HCT116 (cell line): ENCODE measurements around the gene SPOPL. TPM values are rescaled to one million over a fixed set of nuclear protein-coding genes. Genes with fewer than 3 reads are reported as not detected.

Source experiments
- ATAC-seq: fragments of 200-7000 bp; cut with Tn5 transposase; 2 replicates; pipeline ENCODE4 v1.9.1; 2020; ENCODE audit warnings: mild to moderate bottlenecking, moderate library complexity
- BruUV-seq: library from RNA; stranded (reverse); fragments of 400-500 nt; replicated peaks from 2 replicates; lab custom pipeline; 2021; lab: Mats Ljungman, UMichigan
- CTCF ChIA-PET: fragments of 300-600 bp; sonication (Branson Sonifier 250); formaldehyde crosslinking; loops from one replicate; lab custom pipeline; 2021; ENCODE audit warnings: antibody characterized with exemption; lab: Charles Lee
- POLR2A ChIA-PET: fragments of 300-600, 350-600 bp; sonication (Branson Sonifier 250); formaldehyde crosslinking; loops from one replicate; lab custom pipeline; 2021; ENCODE audit warnings: antibody characterized with exemption; lab: Charles Lee
- RAD21 ChIA-PET, 2 experiments: fragments of 300-600 bp; sonication (Branson Sonifier 250); formaldehyde crosslinking; loops; one replicate each; lab custom pipeline; 2023; ENCODE audit warnings: low total read pairs in 2 of 2; ENCODE audit not compliant: uncharacterized antibody in 2 of 2, unreplicated experiment in 2 of 2, low non-redundant PET in 1 of 2; lab: Charles Lee
- DNase-seq: peaks from one replicate; pipeline ENCODE4 v3.0.0-alpha.2; 2010; ENCODE audit warnings: low read depth, low spot score
- H2AFZ ChIP-seq: fragments of 200-600 bp; shearing (Covaris generic), sonication (generic); 2 replicates; pipeline ENCODE4 v1.6.1; 2017; ENCODE audit warnings: low read depth, mixed run types, mixed read lengths, antibody characterized with exemption, low read length; ENCODE audit not compliant: poor library complexity, severe bottlenecking
- H3K27ac ChIP-seq: 2 replicates; pipeline ENCODE4 v1.5.1; 2012; ENCODE audit warnings: low read depth, low read length
- H3K27me3 ChIP-seq: fragments of 200-600 bp; sonication (generic); 2 replicates; pipeline ENCODE4 v1.6.1; 2016; ENCODE audit warnings: mixed run types, low read length, mixed read lengths; ENCODE audit not compliant: insufficient read depth
- H3K36me3 ChIP-seq, 2 experiments: fragments of 200-500 bp in 1 of 2; fragments of 200-600 bp in 1 of 2; sonication (Bioruptor generic) in 1 of 2; sonication (generic) in 1 of 2; 2 replicates each; pipeline versions ENCODE4 v1.5.1 to v1.6.1; 2014 to 2016; ENCODE audit warnings: low read length in 2 of 2, inconsistent platforms in 1 of 2, mixed read lengths in 1 of 2, mixed run types in 1 of 2; ENCODE audit not compliant: insufficient read depth in 2 of 2, control insufficient read depth in 1 of 2
- H3K4me1 ChIP-seq, 2 experiments: fragments of 200-600 bp in 1 of 2; sonication (generic) in 1 of 2; 2 replicates each; pipeline versions ENCODE4 v1.5.1 to v1.6.1; 2012 to 2017; ENCODE audit warnings: low read length in 2 of 2, inconsistent platforms in 1 of 2, mild to moderate bottlenecking in 1 of 2, mixed read lengths in 1 of 2, mixed run types in 1 of 2, moderate library complexity in 1 of 2; ENCODE audit not compliant: insufficient read depth in 2 of 2, control insufficient read depth in 1 of 2
- H3K4me2 ChIP-seq: fragments of 200-600 bp; sonication (generic); 2 replicates; pipeline ENCODE4 v1.6.1; 2017; ENCODE audit warnings: mixed run types, low read length, mixed read lengths
- H3K4me3 ChIP-seq, 2 experiments: fragments of 200-600 bp in 1 of 2; sonication (generic) in 1 of 2; replicated peaks in 1 of 2; 2 replicates each; pipeline ENCODE4 v1.5.1; 2011 to 2016; ENCODE audit warnings: low read length in 2 of 2, control low read depth in 1 of 2, low read depth in 1 of 2, mild to moderate bottlenecking in 1 of 2, mixed read lengths in 1 of 2, mixed run types in 1 of 2
- H3K79me2 ChIP-seq: fragments of 200-600 bp; sonication (generic); 2 replicates; pipeline ENCODE4 v1.6.1; 2017; ENCODE audit warnings: mild to moderate bottlenecking, mixed run types, low read length, moderate library complexity, mixed read lengths; ENCODE audit not compliant: insufficient read depth
- H3K9ac ChIP-seq: fragments of 200-600 bp; sonication (generic); 2 replicates; pipeline ENCODE4 v1.6.1; 2016; ENCODE audit warnings: low read length, mixed read lengths
- H3K9me2 ChIP-seq: fragments of 200-600 bp; sonication (generic), shearing (Covaris generic); 2 replicates; pipeline ENCODE4 v1.6.1; 2017; ENCODE audit warnings: mixed run types, mild to moderate bottlenecking, moderate library complexity; ENCODE audit not compliant: insufficient read depth
- H3K9me3 ChIP-seq, 2 experiments: fragments of 200-500 bp in 1 of 2; fragments of 200-600 bp in 1 of 2; sonication (Bioruptor generic) in 1 of 2; sonication (generic) in 1 of 2; 2 replicates each; pipeline ENCODE4 v1.6.1; 2014 to 2017; ENCODE audit warnings: low read length in 2 of 2, mixed read lengths in 2 of 2, inconsistent platforms in 1 of 2, low read depth in 1 of 2, mild to moderate bottlenecking in 1 of 2, mixed run types in 1 of 2, moderate library complexity in 1 of 2; ENCODE audit not compliant: control insufficient read depth in 1 of 2, insufficient read depth in 1 of 2
- H4K20me1 ChIP-seq: fragments of 200-600 bp; sonication (generic), shearing (Covaris generic); 2 replicates; pipeline ENCODE4 v1.6.1; 2017; ENCODE audit warnings: mixed run types, mild to moderate bottlenecking, moderate library complexity; ENCODE audit not compliant: insufficient read depth
- CBX3 ChIP-seq: IDR thresholded peaks from 2 replicates; pipeline ENCODE4 v1.6.1; 2012; ENCODE audit warnings: low read depth
- CEBPB ChIP-seq: IDR thresholded peaks from 2 replicates; pipeline ENCODE4 v1.6.1; 2012; ENCODE audit warnings: low read depth
- EGR1 ChIP-seq: IDR thresholded peaks from 2 replicates; pipeline ENCODE4 v1.6.1; 2012; ENCODE audit warnings: low read depth
- ELF1 ChIP-seq: IDR thresholded peaks from 2 replicates; pipeline ENCODE4 v1.6.1; 2012; ENCODE audit warnings: low read depth, borderline replicate concordance
- EZH2 ChIP-seq: fragments of 200-600 bp; sonication (generic); IDR thresholded peaks from 2 replicates; pipeline ENCODE4 v1.6.1; 2017; ENCODE audit warnings: antibody characterized with exemption, mixed run types
- EZH2phosphoT487 ChIP-seq: fragments of 200-600 bp; IDR thresholded peaks from 2 replicates; pipeline ENCODE4 v1.6.1; 2018; ENCODE audit warnings: antibody characterized with exemption, borderline replicate concordance
- FOSL1 ChIP-seq: IDR thresholded peaks from 2 replicates; pipeline ENCODE4 v1.6.1; 2012; ENCODE audit warnings: low read depth
- POLR2A ChIP-seq: IDR thresholded peaks from 2 replicates; pipeline ENCODE4 v1.7.0; 2011; ENCODE audit warnings: borderline replicate concordance; ENCODE audit not compliant: insufficient read depth, insufficient read length; ENCODE audit errors: extremely low read depth
- POLR2AphosphoS5 ChIP-seq: IDR thresholded peaks from 2 replicates; pipeline ENCODE4 v1.6.1; 2011; ENCODE audit warnings: mild to moderate bottlenecking, low read depth, low read length, moderate library complexity
- SP1 ChIP-seq: IDR thresholded peaks from 2 replicates; pipeline ENCODE4 v1.6.1; 2012; ENCODE audit warnings: low read depth
- SRF ChIP-seq: IDR thresholded peaks from 2 replicates; pipeline ENCODE4 v1.6.1; 2012; ENCODE audit warnings: low read depth
- TCF7L2 ChIP-seq: IDR thresholded peaks from 2 replicates; pipeline ENCODE4 v1.7.0; 2011; ENCODE audit warnings: borderline replicate concordance, inconsistent platforms; ENCODE audit not compliant: insufficient read depth, insufficient read length; ENCODE audit errors: extremely low read depth
- YY1 ChIP-seq: IDR thresholded peaks from 2 replicates; pipeline ENCODE4 v1.6.1; 2011; ENCODE audit warnings: low read length, low read depth, moderate library complexity, mild to moderate bottlenecking; ENCODE audit not compliant: insufficient replicate concordance; ENCODE audit errors: extremely low read depth
- ZFX ChIP-seq: fragments of 450-650 bp; IDR thresholded peaks from 2 replicates; pipeline ENCODE4 v1.6.1; 2017
- ZNF274 ChIP-seq: fragments of 200-500 bp; sonication (Bioruptor generic); IDR thresholded peaks from 2 replicates; pipeline ENCODE4 v1.6.1; 2014; ENCODE audit warnings: mild to moderate bottlenecking, low read depth, low read length, inconsistent platforms
- intact Hi-C: fragments of 100-400 bp; cut with micrococcal nuclease; formaldehyde crosslinking; loops from 2 replicates; pipeline ENCODE4 v1.10.0; 2022
- total RNA-seq: library from RNA; stranded (reverse); gene quantifications from one replicate; pipeline ENCODE4 v1.2.1, GENCODE V29; 2021; ENCODE audit not compliant: unreplicated experiment
- TF ChIP-seq, protein P1 (sequence below): IDR thresholded peaks from 2 replicates; pipeline ENCODE4 v1.6.1; 2012
- TF ChIP-seq, protein P2 (sequence below): IDR thresholded peaks from 2 replicates; pipeline ENCODE4 v1.6.1; 2011; ENCODE audit warnings: mild to moderate bottlenecking, low read length, moderate library complexity; ENCODE audit not compliant: insufficient replicate concordance; ENCODE audit errors: extremely low read depth
- TF ChIP-seq, protein P3 (sequence below): IDR thresholded peaks from 2 replicates; pipeline ENCODE4 v1.6.1; 2012
- TF ChIP-seq, protein P4 (sequence below), 3 experiments: fragments of 200-600 bp in 1 of 3; sonication (generic) in 1 of 3; IDR thresholded peaks in 2 of 3; conservative IDR thresholded peaks in 1 of 3; 2 replicates each; pipeline ENCODE4 v1.5.1; 2012 to 2017; ENCODE audit warnings: low read depth in 2 of 3, low read length in 2 of 3, antibody characterized with exemption in 1 of 3, borderline replicate concordance in 1 of 3, control low read depth in 1 of 3, mild to moderate bottlenecking in 1 of 3, mixed read lengths in 1 of 3, mixed run types in 1 of 3, moderate library complexity in 1 of 3; ENCODE audit not compliant: insufficient read depth in 1 of 3

Gene SPOPL
- total RNA-seq, 1 experiment from 2014 or later, result 48.3 TPM

DNA sequence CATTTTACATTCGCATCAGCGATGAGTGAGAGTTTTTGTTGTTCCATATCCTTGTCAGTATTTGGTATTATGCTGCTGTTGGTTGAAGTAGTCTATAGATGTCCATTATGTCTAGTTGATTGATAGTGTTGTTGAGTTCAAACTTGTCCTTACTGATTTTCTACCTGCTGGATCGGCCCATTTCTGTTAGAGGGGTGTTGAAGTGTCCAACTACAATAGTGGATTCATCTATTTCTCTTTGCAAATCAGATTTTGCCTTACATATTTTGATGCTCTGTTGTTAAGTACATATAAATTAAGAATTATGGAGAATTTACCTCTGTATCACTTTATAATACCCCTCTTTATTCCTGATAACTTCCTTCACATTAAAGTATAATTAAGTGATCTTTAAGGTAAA is 8.7 kb downstream of the SPOPL start:
- peaks cover 7% of the 10 kb centered on the region for H4K20me1 ChIP-seq
- TF ChIP-seq TCF7L2 (no peak), YY1 (no peak), EGR1 (no peak), ELF1 (no peak), ZNF274 (no peak), CEBPB (no peak), CBX3 (no peak), ZFX (no peak), SP1 (no peak), SRF (no peak), POLR2A (no peak), POLR2AphosphoS5 (no peak), EZH2phosphoT487 (no peak), EZH2 (no peak), FOSL1 (no peak)
- TF ChIP-seq, protein P1, sequence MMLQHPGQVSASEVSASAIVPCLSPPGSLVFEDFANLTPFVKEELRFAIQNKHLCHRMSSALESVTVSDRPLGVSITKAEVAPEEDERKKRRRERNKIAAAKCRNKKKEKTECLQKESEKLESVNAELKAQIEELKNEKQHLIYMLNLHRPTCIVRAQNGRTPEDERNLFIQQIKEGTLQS, result no peak
- TF ChIP-seq, protein P2, sequence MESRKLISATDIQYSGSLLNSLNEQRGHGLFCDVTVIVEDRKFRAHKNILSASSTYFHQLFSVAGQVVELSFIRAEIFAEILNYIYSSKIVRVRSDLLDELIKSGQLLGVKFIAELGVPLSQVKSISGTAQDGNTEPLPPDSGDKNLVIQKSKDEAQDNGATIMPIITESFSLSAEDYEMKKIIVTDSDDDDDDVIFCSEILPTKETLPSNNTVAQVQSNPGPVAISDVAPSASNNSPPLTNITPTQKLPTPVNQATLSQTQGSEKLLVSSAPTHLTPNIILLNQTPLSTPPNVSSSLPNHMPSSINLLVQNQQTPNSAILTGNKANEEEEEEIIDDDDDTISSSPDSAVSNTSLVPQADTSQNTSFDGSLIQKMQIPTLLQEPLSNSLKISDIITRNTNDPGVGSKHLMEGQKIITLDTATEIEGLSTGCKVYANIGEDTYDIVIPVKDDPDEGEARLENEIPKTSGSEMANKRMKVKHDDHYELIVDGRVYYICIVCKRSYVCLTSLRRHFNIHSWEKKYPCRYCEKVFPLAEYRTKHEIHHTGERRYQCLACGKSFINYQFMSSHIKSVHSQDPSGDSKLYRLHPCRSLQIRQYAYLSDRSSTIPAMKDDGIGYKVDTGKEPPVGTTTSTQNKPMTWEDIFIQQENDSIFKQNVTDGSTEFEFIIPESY, result no peak
- TF ChIP-seq, protein P3, sequence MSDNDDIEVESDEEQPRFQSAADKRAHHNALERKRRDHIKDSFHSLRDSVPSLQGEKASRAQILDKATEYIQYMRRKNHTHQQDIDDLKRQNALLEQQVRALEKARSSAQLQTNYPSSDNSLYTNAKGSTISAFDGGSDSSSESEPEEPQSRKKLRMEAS, result no peak
- TF ChIP-seq, protein P4, sequence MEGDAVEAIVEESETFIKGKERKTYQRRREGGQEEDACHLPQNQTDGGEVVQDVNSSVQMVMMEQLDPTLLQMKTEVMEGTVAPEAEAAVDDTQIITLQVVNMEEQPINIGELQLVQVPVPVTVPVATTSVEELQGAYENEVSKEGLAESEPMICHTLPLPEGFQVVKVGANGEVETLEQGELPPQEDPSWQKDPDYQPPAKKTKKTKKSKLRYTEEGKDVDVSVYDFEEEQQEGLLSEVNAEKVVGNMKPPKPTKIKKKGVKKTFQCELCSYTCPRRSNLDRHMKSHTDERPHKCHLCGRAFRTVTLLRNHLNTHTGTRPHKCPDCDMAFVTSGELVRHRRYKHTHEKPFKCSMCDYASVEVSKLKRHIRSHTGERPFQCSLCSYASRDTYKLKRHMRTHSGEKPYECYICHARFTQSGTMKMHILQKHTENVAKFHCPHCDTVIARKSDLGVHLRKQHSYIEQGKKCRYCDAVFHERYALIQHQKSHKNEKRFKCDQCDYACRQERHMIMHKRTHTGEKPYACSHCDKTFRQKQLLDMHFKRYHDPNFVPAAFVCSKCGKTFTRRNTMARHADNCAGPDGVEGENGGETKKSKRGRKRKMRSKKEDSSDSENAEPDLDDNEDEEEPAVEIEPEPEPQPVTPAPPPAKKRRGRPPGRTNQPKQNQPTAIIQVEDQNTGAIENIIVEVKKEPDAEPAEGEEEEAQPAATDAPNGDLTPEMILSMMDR (IDR thresholded peaks at IDR 0.05 in 2 of 3, conservative IDR thresholded peaks at IDR 0.05 in 1 of 3; ENCODE audit: borderline replicate concordance in 1 of 3, insufficient read depth in 1 of 3, low read depth in 2 of 3, low read length in 2 of 3), result no peak
- no peaks in the 10 kb centered on the region for H3K9me2 ChIP-seq
- H3K9me3 ChIP-seq, result no peaks in the 10 kb centered on the region
- CTCF ChIA-PET, result no interaction called here
- no peak overlapping the region for H3K4me2 ChIP-seq
- peaks cover 99% of the 10 kb centered on the region for H3K79me2 ChIP-seq
- intact Hi-C loops, result no loop called here
- no TSS peak for BruUV-seq
- POLR2A ChIA-PET, result interaction anchor here (1.7 kb wide), 1 partner anchor 9 kb away, joined by 6 read pairs; the partner anchor contains the start of gene SPOPL
- DNase-seq (no peak), ATAC-seq (no peak)
- no peaks in the 10 kb centered on the region for H3K27me3 ChIP-seq
- H3K36me3 ChIP-seq, result no peaks in the 10 kb centered on the region
- no peak overlapping the region for H2AFZ ChIP-seq
- H3K9ac ChIP-seq, result no peak overlapping the region
- H3K27ac ChIP-seq, result no peak overlapping the region
- no peak overlapping the region for H3K4me3 ChIP-seq
- RAD21 ChIA-PET, result no interaction called here
- H3K4me1 ChIP-seq, result peaks cover 2 to 5% of the 10 kb centered on the region in 2 experiments; a peak in 1 of 4 replicates
